Prostate gland (tissue), 2 donors: ENCODE results near the gene STARD9.

Experiments
- POLR2AphosphoS5 ChIP-seq: sonication (generic); formaldehyde crosslinking; IDR thresholded peaks from one replicate; pipeline ENCODE4 v1.6.1; 2017; ENCODE audit warnings: antibody characterized with exemption
- TF ChIP-seq, protein P1 (sequence below), 4 experiments: fragments of 200-600 bp in 2 of 4; fragments of 450-650 bp in 2 of 4; sonication (generic) in 2 of 4; IDR thresholded peaks; 1 replicate in 3 of 4; 2 replicates in 1 of 4; pipeline ENCODE4 v1.5.1; 2016 to 2019; ENCODE audit warnings: antibody characterized with exemption in 4 of 4, mild to moderate bottlenecking in 2 of 4, moderate library complexity in 2 of 4

- no peak for TF ChIP-seq POLR2AphosphoS5
- TF ChIP-seq, protein P1, sequence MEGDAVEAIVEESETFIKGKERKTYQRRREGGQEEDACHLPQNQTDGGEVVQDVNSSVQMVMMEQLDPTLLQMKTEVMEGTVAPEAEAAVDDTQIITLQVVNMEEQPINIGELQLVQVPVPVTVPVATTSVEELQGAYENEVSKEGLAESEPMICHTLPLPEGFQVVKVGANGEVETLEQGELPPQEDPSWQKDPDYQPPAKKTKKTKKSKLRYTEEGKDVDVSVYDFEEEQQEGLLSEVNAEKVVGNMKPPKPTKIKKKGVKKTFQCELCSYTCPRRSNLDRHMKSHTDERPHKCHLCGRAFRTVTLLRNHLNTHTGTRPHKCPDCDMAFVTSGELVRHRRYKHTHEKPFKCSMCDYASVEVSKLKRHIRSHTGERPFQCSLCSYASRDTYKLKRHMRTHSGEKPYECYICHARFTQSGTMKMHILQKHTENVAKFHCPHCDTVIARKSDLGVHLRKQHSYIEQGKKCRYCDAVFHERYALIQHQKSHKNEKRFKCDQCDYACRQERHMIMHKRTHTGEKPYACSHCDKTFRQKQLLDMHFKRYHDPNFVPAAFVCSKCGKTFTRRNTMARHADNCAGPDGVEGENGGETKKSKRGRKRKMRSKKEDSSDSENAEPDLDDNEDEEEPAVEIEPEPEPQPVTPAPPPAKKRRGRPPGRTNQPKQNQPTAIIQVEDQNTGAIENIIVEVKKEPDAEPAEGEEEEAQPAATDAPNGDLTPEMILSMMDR (IDR thresholded peaks at IDR 0.05): no peak
These were observed 95.0 kb downstream of the STARD9 start for GRCh38 chr15:42670451-42670850.
